Measurements from ENCODE around the gene EPB41. TPM values are rescaled to one million over a fixed set of nuclear protein-coding genes. Genes with fewer than 3 reads are reported as not detected.

The EPB41 gene
- total RNA-seq, 2 donors from 2014 or later, result 68.0 to 78.7 TPM

Other genes starting within 250 kb of the EPB41 start
- gene GMEB1, start 245.8 kb upstream of the EPB41 start, total RNA-seq, result 10 to 100 TPM; 12.4 to 13.3 TPM
- 10 to 100 TPM; 59.4 to 64.9 TPM for gene YTHDF2, start 177.6 kb upstream of the EPB41 start, total RNA-seq
- gene OPRD1, start 102.4 kb upstream of the EPB41 start, total RNA-seq, result under 1 TPM; 0.08 to 0.09 TPM
- 1 to 10 TPM; 1.3 to 6.3 TPM for gene TMEM200B, start 209.3 kb downstream of the EPB41 start, total RNA-seq

Data from left colon (tissue), 2 donors.